HCT116 (cell line): Measurements from ENCODE around the gene TRIM31. TPM values are rescaled to one million over a fixed set of nuclear protein-coding genes. Genes with fewer than 3 reads are reported as not detected.

Experiments
- ATAC-seq: fragments of 200-7000 bp; cut with Tn5 transposase; 2 replicates; pipeline ENCODE4 v1.9.1; 2020; ENCODE audit warnings: mild to moderate bottlenecking, moderate library complexity
- BruUV-seq: library from RNA; stranded (reverse); fragments of 400-500 nt; replicated peaks from 2 replicates; lab custom pipeline; 2021; lab: Mats Ljungman, UMichigan
- CTCF ChIA-PET: fragments of 300-600 bp; sonication (Branson Sonifier 250); formaldehyde crosslinking; loops from one replicate; lab custom pipeline; 2021; ENCODE audit warnings: antibody characterized with exemption; lab: Charles Lee
- POLR2A ChIA-PET: fragments of 300-600, 350-600 bp; sonication (Branson Sonifier 250); formaldehyde crosslinking; loops from one replicate; lab custom pipeline; 2021; ENCODE audit warnings: antibody characterized with exemption; lab: Charles Lee
- RAD21 ChIA-PET, 2 experiments: fragments of 300-600 bp; sonication (Branson Sonifier 250); formaldehyde crosslinking; loops; one replicate each; lab custom pipeline; 2023; ENCODE audit warnings: low total read pairs in 2 of 2; ENCODE audit not compliant: uncharacterized antibody in 2 of 2, unreplicated experiment in 2 of 2, low non-redundant PET in 1 of 2; lab: Charles Lee
- DNase-seq: peaks from one replicate; pipeline ENCODE4 v3.0.0-alpha.2; 2010; ENCODE audit warnings: low read depth, low spot score
- H2AFZ ChIP-seq: fragments of 200-600 bp; shearing (Covaris generic), sonication (generic); 2 replicates; pipeline ENCODE4 v1.6.1; 2017; ENCODE audit warnings: low read depth, mixed run types, mixed read lengths, antibody characterized with exemption, low read length; ENCODE audit not compliant: poor library complexity, severe bottlenecking
- H3K27ac ChIP-seq: 2 replicates; pipeline ENCODE4 v1.5.1; 2012; ENCODE audit warnings: low read depth, low read length
- H3K27me3 ChIP-seq: fragments of 200-600 bp; sonication (generic); 2 replicates; pipeline ENCODE4 v1.6.1; 2016; ENCODE audit warnings: mixed run types, low read length, mixed read lengths; ENCODE audit not compliant: insufficient read depth
- H3K36me3 ChIP-seq, 2 experiments: fragments of 200-500 bp in 1 of 2; fragments of 200-600 bp in 1 of 2; sonication (Bioruptor generic) in 1 of 2; sonication (generic) in 1 of 2; 2 replicates each; pipeline versions ENCODE4 v1.5.1 to v1.6.1; 2014 to 2016; ENCODE audit warnings: low read length in 2 of 2, inconsistent platforms in 1 of 2, mixed read lengths in 1 of 2, mixed run types in 1 of 2; ENCODE audit not compliant: insufficient read depth in 2 of 2, control insufficient read depth in 1 of 2
- H3K4me1 ChIP-seq, 2 experiments: fragments of 200-600 bp in 1 of 2; sonication (generic) in 1 of 2; 2 replicates each; pipeline versions ENCODE4 v1.5.1 to v1.6.1; 2012 to 2017; ENCODE audit warnings: low read length in 2 of 2, inconsistent platforms in 1 of 2, mild to moderate bottlenecking in 1 of 2, mixed read lengths in 1 of 2, mixed run types in 1 of 2, moderate library complexity in 1 of 2; ENCODE audit not compliant: insufficient read depth in 2 of 2, control insufficient read depth in 1 of 2
- H3K4me2 ChIP-seq: fragments of 200-600 bp; sonication (generic); 2 replicates; pipeline ENCODE4 v1.6.1; 2017; ENCODE audit warnings: mixed run types, low read length, mixed read lengths
- H3K4me3 ChIP-seq, 2 experiments: fragments of 200-600 bp in 1 of 2; sonication (generic) in 1 of 2; replicated peaks in 1 of 2; 2 replicates each; pipeline ENCODE4 v1.5.1; 2011 to 2016; ENCODE audit warnings: low read length in 2 of 2, control low read depth in 1 of 2, low read depth in 1 of 2, mild to moderate bottlenecking in 1 of 2, mixed read lengths in 1 of 2, mixed run types in 1 of 2
- H3K79me2 ChIP-seq: fragments of 200-600 bp; sonication (generic); 2 replicates; pipeline ENCODE4 v1.6.1; 2017; ENCODE audit warnings: mild to moderate bottlenecking, mixed run types, low read length, moderate library complexity, mixed read lengths; ENCODE audit not compliant: insufficient read depth
- H3K9ac ChIP-seq: fragments of 200-600 bp; sonication (generic); 2 replicates; pipeline ENCODE4 v1.6.1; 2016; ENCODE audit warnings: low read length, mixed read lengths
- H3K9me2 ChIP-seq: fragments of 200-600 bp; sonication (generic), shearing (Covaris generic); 2 replicates; pipeline ENCODE4 v1.6.1; 2017; ENCODE audit warnings: mixed run types, mild to moderate bottlenecking, moderate library complexity; ENCODE audit not compliant: insufficient read depth
- H3K9me3 ChIP-seq, 2 experiments: fragments of 200-500 bp in 1 of 2; fragments of 200-600 bp in 1 of 2; sonication (Bioruptor generic) in 1 of 2; sonication (generic) in 1 of 2; 2 replicates each; pipeline ENCODE4 v1.6.1; 2014 to 2017; ENCODE audit warnings: low read length in 2 of 2, mixed read lengths in 2 of 2, inconsistent platforms in 1 of 2, low read depth in 1 of 2, mild to moderate bottlenecking in 1 of 2, mixed run types in 1 of 2, moderate library complexity in 1 of 2; ENCODE audit not compliant: control insufficient read depth in 1 of 2, insufficient read depth in 1 of 2
- H4K20me1 ChIP-seq: fragments of 200-600 bp; sonication (generic), shearing (Covaris generic); 2 replicates; pipeline ENCODE4 v1.6.1; 2017; ENCODE audit warnings: mixed run types, mild to moderate bottlenecking, moderate library complexity; ENCODE audit not compliant: insufficient read depth
- CTCF ChIP-seq, 3 experiments: fragments of 200-600 bp in 1 of 3; sonication (generic) in 1 of 3; IDR thresholded peaks in 2 of 3; conservative IDR thresholded peaks in 1 of 3; 2 replicates each; pipeline ENCODE4 v1.5.1; 2012 to 2017; ENCODE audit warnings: low read depth in 2 of 3, low read length in 2 of 3, antibody characterized with exemption in 1 of 3, borderline replicate concordance in 1 of 3, control low read depth in 1 of 3, mild to moderate bottlenecking in 1 of 3, mixed read lengths in 1 of 3, mixed run types in 1 of 3, moderate library complexity in 1 of 3; ENCODE audit not compliant: insufficient read depth in 1 of 3
- POLR2AphosphoS5 ChIP-seq: IDR thresholded peaks from 2 replicates; pipeline ENCODE4 v1.6.1; 2011; ENCODE audit warnings: mild to moderate bottlenecking, low read depth, low read length, moderate library complexity
- TCF7L2 ChIP-seq: IDR thresholded peaks from 2 replicates; pipeline ENCODE4 v1.7.0; 2011; ENCODE audit warnings: borderline replicate concordance, inconsistent platforms; ENCODE audit not compliant: insufficient read depth, insufficient read length; ENCODE audit errors: extremely low read depth
- intact Hi-C: fragments of 100-400 bp; cut with micrococcal nuclease; formaldehyde crosslinking; loops from 2 replicates; pipeline ENCODE4 v1.10.0; 2022
- total RNA-seq: library from RNA; stranded (reverse); gene quantifications from one replicate; pipeline ENCODE4 v1.2.1, GENCODE V29; 2021; ENCODE audit not compliant: unreplicated experiment

The TRIM31 gene
- total RNA-seq, 1 experiment from 2014 or later, result not detected

GRCh38 chr6:30151580-30151979, 38.7 kb upstream of the TRIM31 start:
- ATAC-seq (no peak), DNase-seq (no peak)
- Histone ChIP-seq H3K9me2 (no peaks in the 10 kb centered on the region), H3K4me2 (no peak overlapping the region), H3K27ac (no peak overlapping the region), H3K9me3 (no peaks in the 10 kb centered on the region), H3K79me2 (no peaks in the 10 kb centered on the region), H3K9ac (no peak overlapping the region), H3K4me1 (peaks cover 22 to 25% of the 10 kb centered on the region in 2 experiments), H3K27me3 (no peaks in the 10 kb centered on the region), H2AFZ (no peak overlapping the region), H3K36me3 (no peaks in the 10 kb centered on the region), H3K4me3 (no peak overlapping the region), H4K20me1 (no peaks in the 10 kb centered on the region)
- ChIA-PET RAD21 (interaction anchor here in 1 of 2 experiments (0.8 kb wide), 1 partner anchor 50 kb away, joined by 5 read pairs; no protein-coding TSS in a partner anchor), POLR2A (no interaction called here), CTCF (interaction anchor here (1.0 kb wide), 1 partner anchor 21 kb away, joined by 3 read pairs; no protein-coding TSS in a partner anchor)
- BruUV-seq, result no TSS peak
- intact Hi-C loops, result no loop called here
- TF ChIP-seq POLR2AphosphoS5 (no peak), CTCF (IDR thresholded peaks at IDR 0.05 in 2 of 3, conservative IDR thresholded peaks at IDR 0.05 in 1 of 3; ENCODE audit: borderline replicate concordance in 1 of 3, insufficient read depth in 1 of 3, low read depth in 2 of 3, low read length in 2 of 3) (no peak)

GRCh38 chr6:30150671-30151395, 37.9 kb upstream of the TRIM31 start:
- Histone ChIP-seq H3K4me3 (no peak overlapping the region), H3K36me3 (no peaks in the 10 kb centered on the region), H3K4me2 (no peak overlapping the region)
- no peak for ATAC-seq
- CTCF ChIA-PET, result no interaction called here
- intact Hi-C loops, result no loop called here
- TF ChIP-seq TCF7L2 (no peak), CTCF (IDR thresholded peaks at IDR 0.05 in 2 of 3, conservative IDR thresholded peaks at IDR 0.05 in 1 of 3; ENCODE audit: borderline replicate concordance in 1 of 3, insufficient read depth in 1 of 3, low read depth in 2 of 3, low read length in 2 of 3) (no peak)
- TF ChIP-seq, all 23 proteins: peak for 0
- Histone ChIP-seq H2AFZ (no peak overlapping the region), H4K20me1 (no peaks in the 10 kb centered on the region), H3K9me3 (no peaks in the 10 kb centered on the region), H3K79me2 (no peaks in the 10 kb centered on the region), H3K27me3 (no peaks in the 10 kb centered on the region), H3K4me1 (peaks cover 15 to 18% of the 10 kb centered on the region in 2 experiments), H3K27ac (no peak overlapping the region), H3K9me2 (no peaks in the 10 kb centered on the region), H3K9ac (no peak overlapping the region)
- ChIA-PET POLR2A (no interaction called here), RAD21 (interaction anchor here in 1 of 2 experiments (0.8 kb wide), 1 partner anchor 49 kb away, joined by 5 read pairs; no protein-coding TSS in a partner anchor)
- BruUV-seq, result no TSS peak
- DNase-seq, result no peak
